Gastrocnemius medialis (tissue), 4 donors: ENCODE measurements around the gene SMIM44. TPM values are rescaled to one million over a fixed set of nuclear protein-coding genes. Genes with fewer than 3 reads are reported as not detected.
A peak's percentile ranks its signal among the peaks of the same experiment; 100 is the strongest.

Experiments
- ATAC-seq, 2 donors: fragments of 150-250 bp; one replicate each; pipeline ENCODE4 v1.9.1; 2016
- DNase-seq, 2 donors: peaks; one replicate each; pipeline ENCODE4 v3.0.0-alpha.2; 2019
- H3K27ac ChIP-seq, 4 donors: fragments of 200-600 bp; sonication (generic); 1 replicate in 1 of 4; 2 replicates in 3 of 4; pipeline ENCODE4 v1.5.1; 2016 to 2018; ENCODE audit warnings: mild to moderate bottlenecking in 2 of 4, moderate library complexity in 1 of 4
- H3K27me3 ChIP-seq, 3 donors: fragments of 200-600 bp; sonication (generic) in 2 of 3; 1 replicate in 1 of 3; 2 replicates in 2 of 3; pipeline versions ENCODE4 v1.5.1 to v1.6.0; 2016 to 2019; ENCODE audit warnings: mild to moderate bottlenecking in 1 of 3, moderate library complexity in 1 of 3
- H3K36me3 ChIP-seq, 2 donors: fragments of 200-600 bp; sonication (generic) in 1 of 2; one replicate each; pipeline ENCODE4 v1.5.1; 2017 to 2018
- H3K4me1 ChIP-seq, 2 donors: fragments of 200-600 bp; sonication (generic) in 1 of 2; one replicate each; pipeline ENCODE4 v1.5.1; 2016 to 2017; ENCODE audit warnings: mild to moderate bottlenecking in 2 of 2
- H3K4me3 ChIP-seq, 4 donors: fragments of 200-600 bp; sonication (generic) in 3 of 4; 1 replicate in 1 of 4; 2 replicates in 3 of 4; pipeline ENCODE4 v1.5.1; 2016 to 2019; ENCODE audit warnings: mild to moderate bottlenecking in 2 of 4
- H3K9me3 ChIP-seq, 3 donors: fragments of 200-600 bp; sonication (generic) in 2 of 3; 1 replicate in 1 of 3; 2 replicates in 2 of 3; pipeline ENCODE4 v1.5.1; 2016 to 2019
- POLR2A ChIP-seq, 2 donors: fragments of 450-650 bp; IDR thresholded peaks; one replicate each; pipeline ENCODE4 v1.6.1; 2017; ENCODE audit warnings: antibody characterized with exemption in 2 of 2, mild to moderate bottlenecking in 2 of 2, moderate library complexity in 2 of 2
- in situ Hi-C, 4 donors: fragments of 200-750 bp; cut with MboI; loops; one replicate each; pipeline versions ENCODE4 v1.15.0 to v1.8.0; 2017; ENCODE audit warnings: low sequenced_read_pairs in 4 of 4
- intact Hi-C: fragments of 100-400 bp; cut with DNase I; formaldehyde crosslinking; loops from one replicate; pipeline ENCODE4 v1.15.1; 2023; ENCODE audit warnings: low total_unique reads
- total RNA-seq, 4 donors: library from RNA; depleted of rRNA; stranded (reverse); fragments of >200 nt; gene quantifications; one replicate each; pipeline versions ENCODE4 v1.1.0 to v1.2.3, GENCODE V29; 2016
- TF ChIP-seq, protein P1 (sequence below), 5 experiments: fragments of 450-650 bp in 3 of 5; fragments of 200-600 bp in 2 of 5; sonication (generic) in 2 of 5; IDR thresholded peaks in 4 of 5; conservative IDR thresholded peaks in 1 of 5; 1 replicate in 4 of 5; 2 replicates in 1 of 5; pipeline ENCODE4 v1.5.1; 2016 to 2019; ENCODE audit warnings: antibody characterized with exemption in 5 of 5, mild to moderate bottlenecking in 3 of 5, moderate library complexity in 3 of 5

Gene SMIM44
- total RNA-seq, 4 donors from 2014 or later, result not detected

DNA sequence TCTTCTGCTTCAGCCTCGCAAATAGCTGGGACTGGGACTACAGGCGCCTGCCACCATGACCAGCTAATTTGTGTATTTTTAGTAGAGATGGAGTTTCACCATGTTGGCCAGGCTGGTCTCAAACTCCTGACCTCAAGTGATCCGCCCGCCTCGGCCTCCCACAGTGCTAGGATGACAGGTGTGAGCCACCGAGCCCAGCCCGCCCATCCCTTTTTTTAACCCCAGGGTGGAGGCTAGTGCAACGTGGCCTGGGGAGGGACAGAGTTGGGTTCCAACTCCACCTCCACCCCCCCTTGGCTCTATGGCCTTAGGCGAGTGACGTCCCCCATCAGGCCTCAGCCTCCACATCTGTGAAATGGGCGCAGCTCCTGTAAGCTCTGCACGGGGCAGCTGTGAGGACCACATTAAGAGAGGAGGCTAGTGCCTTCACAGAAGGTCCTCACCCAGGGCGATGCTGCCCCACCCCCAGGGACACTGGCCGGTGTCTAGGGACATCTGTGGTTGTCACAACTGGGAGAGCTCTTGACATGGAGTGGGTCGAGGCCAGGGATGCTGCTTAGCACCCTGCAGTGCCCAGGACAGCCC lies 40.7 kb downstream of the SMIM44 start:
- peaks cover 0 to 18% of the 10 kb centered on the region in 2 donors for H3K36me3 ChIP-seq
- in situ Hi-C loops (no loop called here), intact Hi-C loops (no loop called here)
- no peak for TF ChIP-seq POLR2A (IDR thresholded peaks at IDR 0.05)
- TF ChIP-seq, protein P1, sequence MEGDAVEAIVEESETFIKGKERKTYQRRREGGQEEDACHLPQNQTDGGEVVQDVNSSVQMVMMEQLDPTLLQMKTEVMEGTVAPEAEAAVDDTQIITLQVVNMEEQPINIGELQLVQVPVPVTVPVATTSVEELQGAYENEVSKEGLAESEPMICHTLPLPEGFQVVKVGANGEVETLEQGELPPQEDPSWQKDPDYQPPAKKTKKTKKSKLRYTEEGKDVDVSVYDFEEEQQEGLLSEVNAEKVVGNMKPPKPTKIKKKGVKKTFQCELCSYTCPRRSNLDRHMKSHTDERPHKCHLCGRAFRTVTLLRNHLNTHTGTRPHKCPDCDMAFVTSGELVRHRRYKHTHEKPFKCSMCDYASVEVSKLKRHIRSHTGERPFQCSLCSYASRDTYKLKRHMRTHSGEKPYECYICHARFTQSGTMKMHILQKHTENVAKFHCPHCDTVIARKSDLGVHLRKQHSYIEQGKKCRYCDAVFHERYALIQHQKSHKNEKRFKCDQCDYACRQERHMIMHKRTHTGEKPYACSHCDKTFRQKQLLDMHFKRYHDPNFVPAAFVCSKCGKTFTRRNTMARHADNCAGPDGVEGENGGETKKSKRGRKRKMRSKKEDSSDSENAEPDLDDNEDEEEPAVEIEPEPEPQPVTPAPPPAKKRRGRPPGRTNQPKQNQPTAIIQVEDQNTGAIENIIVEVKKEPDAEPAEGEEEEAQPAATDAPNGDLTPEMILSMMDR (IDR thresholded peaks at IDR 0.05 in 4 of 5, conservative IDR thresholded peaks at IDR 0.05 in 1 of 5), result no peak
- peaks cover 51 to 53% of the 10 kb centered on the region in 2 donors for H3K4me1 ChIP-seq
- H3K9me3 ChIP-seq, result no peaks in the 10 kb centered on the region
- H3K27me3 ChIP-seq, result no peaks in the 10 kb centered on the region
- peak in 1 of 2 donors; percentile 8 for ATAC-seq
- DNase-seq, result peak in 1 of 2 donors; percentile 60
- peak overlapping the region; percentile 76 to 89 (median 85) for H3K27ac ChIP-seq
- H3K4me3 ChIP-seq, result no peak overlapping the region

DNA sequence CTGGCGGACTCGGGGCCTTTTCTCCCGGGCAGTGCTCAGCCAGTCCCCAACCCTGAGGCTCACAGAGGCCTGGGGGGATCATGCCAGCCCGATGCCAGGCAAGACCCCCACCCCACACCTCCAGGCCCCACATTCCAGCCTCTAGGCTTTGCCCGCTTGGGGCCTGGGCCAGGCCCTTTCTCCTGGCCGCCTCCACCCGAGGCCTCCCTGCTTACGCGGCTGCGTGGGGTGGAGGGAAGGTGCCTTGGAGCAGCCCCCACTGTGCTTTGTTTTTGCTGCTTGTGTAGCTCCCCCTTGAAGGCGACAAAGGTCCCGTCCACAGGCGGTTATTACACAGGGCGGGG lies 41.3 kb downstream of the SMIM44 start:
- ATAC-seq, result no peak
- Histone ChIP-seq H3K4me1 (peaks cover 51 to 53% of the 10 kb centered on the region in 2 donors), H3K9me3 (no peaks in the 10 kb centered on the region), H3K27me3 (no peaks in the 10 kb centered on the region), H3K27ac (peak overlapping the region; percentile 76 to 89 (median 85)), H3K4me3 (no peak overlapping the region), H3K36me3 (peaks cover 0 to 24% of the 10 kb centered on the region in 2 donors)
- no peak for TF ChIP-seq POLR2A (IDR thresholded peaks at IDR 0.05)
- TF ChIP-seq, protein P1 (IDR thresholded peaks at IDR 0.05 in 4 of 5, conservative IDR thresholded peaks at IDR 0.05 in 1 of 5), result no peak
- DNase-seq, result no peak
- in situ Hi-C loops, result no loop called here
- intact Hi-C loops, result no loop called here

DNA sequence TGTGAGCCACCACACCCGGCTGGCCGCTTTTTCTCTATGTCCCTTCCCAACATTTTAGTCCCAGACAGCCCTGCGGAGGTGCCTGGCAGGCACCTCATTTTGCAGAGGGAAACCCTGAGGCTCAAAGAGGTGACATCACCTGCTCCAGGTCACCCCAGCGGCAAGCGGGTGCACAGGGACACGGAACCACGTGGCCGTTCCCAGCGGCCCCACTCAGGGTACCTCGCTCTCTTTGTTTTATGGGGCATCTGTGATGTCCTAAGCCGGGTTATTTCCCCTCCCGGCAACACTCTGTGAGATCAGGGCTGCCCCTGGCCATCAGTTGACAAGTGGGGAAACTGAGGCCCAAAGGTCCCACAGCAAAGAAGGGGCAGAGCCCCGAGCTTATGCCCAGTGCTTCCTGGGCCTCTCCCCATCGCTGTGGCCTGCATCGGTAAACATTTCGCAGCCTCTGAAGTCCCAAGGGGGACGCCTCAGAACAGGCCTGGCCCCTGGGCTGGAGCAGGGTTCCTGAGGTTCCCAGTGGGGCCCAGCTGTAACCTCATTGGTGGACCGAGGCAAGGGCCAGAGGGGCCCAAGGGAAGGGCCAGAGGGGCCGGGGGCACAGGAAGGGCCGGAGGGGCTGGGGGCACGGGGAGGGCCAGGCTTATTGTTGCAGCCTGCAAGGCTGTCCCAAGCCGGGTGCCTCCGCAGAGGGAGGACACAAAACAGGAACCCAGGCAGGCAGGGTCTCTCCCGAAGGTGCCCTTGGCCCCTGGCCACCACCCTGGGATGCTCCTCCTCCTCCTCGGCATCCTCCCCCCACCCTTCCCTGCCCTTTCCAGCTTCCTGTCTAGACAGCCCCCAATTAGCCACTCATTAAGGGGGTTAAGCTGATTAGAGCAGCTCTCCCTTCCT lies 41.9 kb downstream of the SMIM44 start:
- no peak for DNase-seq
- Histone ChIP-seq H3K4me1 (peaks cover 51 to 53% of the 10 kb centered on the region in 2 donors), H3K27me3 (no peaks in the 10 kb centered on the region), H3K36me3 (peaks cover 0 to 30% of the 10 kb centered on the region in 2 donors), H3K9me3 (no peaks in the 10 kb centered on the region), H3K27ac (peak overlapping the region; percentile 76 to 89 (median 85)), H3K4me3 (no peak overlapping the region)
- in situ Hi-C loops, result no loop called here
- intact Hi-C loops, result no loop called here
- TF ChIP-seq POLR2A (IDR thresholded peaks at IDR 0.05), result no peak
- TF ChIP-seq, protein P1 (IDR thresholded peaks at IDR 0.05 in 4 of 5, conservative IDR thresholded peaks at IDR 0.05 in 1 of 5), result no peak
- ATAC-seq, result no peak

DNA sequence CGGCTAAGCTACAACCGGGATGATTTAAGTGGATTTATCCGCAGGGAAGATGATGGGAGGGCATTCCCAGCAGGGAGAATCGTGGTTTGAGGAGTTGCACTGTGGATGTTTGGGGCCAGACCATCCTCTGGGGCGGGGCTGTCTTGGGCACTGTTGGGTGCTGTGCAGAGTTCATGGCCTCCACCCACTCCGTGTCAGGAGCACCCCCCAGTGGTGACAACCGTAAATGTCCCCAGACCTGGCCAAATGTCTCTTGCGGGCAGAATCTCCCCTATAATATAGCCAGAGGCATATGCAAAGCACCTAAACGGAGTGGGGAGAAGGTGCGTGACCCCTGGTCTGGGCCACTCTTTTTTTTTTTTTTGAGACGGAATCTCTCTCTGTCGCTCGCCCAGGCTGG lies 43.2 kb downstream of the SMIM44 start:
- DNase-seq (peak in 1 of 2 donors; percentile 65), ATAC-seq (peak in 1 of 2 donors; percentile 41)
- TF ChIP-seq, protein P1 (IDR thresholded peaks at IDR 0.05 in 4 of 5, conservative IDR thresholded peaks at IDR 0.05 in 1 of 5), result peak; percentile 45 to 77 (median 70)
- no peak for TF ChIP-seq POLR2A (IDR thresholded peaks at IDR 0.05)
- H3K36me3 ChIP-seq, result peaks cover 0 to 30% of the 10 kb centered on the region in 2 donors
- no peaks in the 10 kb centered on the region for H3K27me3 ChIP-seq
- peaks cover 55 to 57% of the 10 kb centered on the region in 2 donors for H3K4me1 ChIP-seq
- no peak overlapping the region for H3K4me3 ChIP-seq
- no peaks in the 10 kb centered on the region for H3K9me3 ChIP-seq
- in situ Hi-C loops (no loop called here), intact Hi-C loops (no loop called here)
- H3K27ac ChIP-seq, result peak overlapping the region; percentile 76 to 89 (median 85)
